A549 (cell line): ENCODE data around the gene SLC43A1. TPM values are rescaled to one million over a fixed set of nuclear protein-coding genes. Genes with fewer than 3 reads are reported as not detected.

Experiments used
- ATAC-seq, 2 experiments: fragments of 200-7000 bp in 1 of 2; fragments of >200 bp in 1 of 2; cut with Nextera tagmentation in 1 of 2; cut with Tn5 transposase in 1 of 2; 3 replicates each; pipeline versions ENCODE4 v1.8.0 to v1.9.1; 2018 to 2020; ENCODE audit warnings: mild to moderate bottlenecking in 1 of 2, moderate library complexity in 1 of 2
- CTCF ChIA-PET: fragments of 300-600 bp; sonication (Branson Sonifier 250); formaldehyde crosslinking; extraction: SDS; loops from one replicate; lab custom pipeline; 2021; ENCODE audit warnings: antibody characterized with exemption, inconsistent platforms; lab: Yijun Ruan, JAX
- POLR2A ChIA-PET: fragments of 350-600 bp; formaldehyde crosslinking; extraction: SDS; loops from one replicate; lab custom pipeline; 2021; ENCODE audit warnings: antibody characterized with exemption, inconsistent platforms; lab: Yijun Ruan, JAX
- DNase-seq, 2 experiments: peaks; one replicate each; pipeline versions ENCODE4 v3.0.0 to v3.0.0-alpha.2; 2011 to 2016; ENCODE audit warnings: low read depth in 1 of 2, low spot score in 1 of 2
- FAIRE-seq: peaks from 2 replicates; lab custom pipeline; 2011; peaks lifted over from hg19 to GRCh38; lab: Jason Lieb, UNC
- H3K27ac ChIP-seq, 2 experiments: fragments of >200 bp; sonication (Bioruptor Twin); formaldehyde crosslinking; 3 replicates each; pipeline ENCODE4 v1.5.1; 2016 to 2017
- H3K4me1 ChIP-seq: fragments of >200 bp; sonication (Bioruptor Twin); formaldehyde crosslinking; 3 replicates; pipeline ENCODE4 v1.6.1; 2016
- H3K4me2 ChIP-seq: fragments of >200 bp; sonication (Bioruptor Twin); formaldehyde crosslinking; 3 replicates; pipeline ENCODE4 v1.6.1; 2016
- H3K4me3 ChIP-seq: fragments of >200 bp; sonication (Bioruptor Twin); formaldehyde crosslinking; 3 replicates; pipeline ENCODE4 v1.5.1; 2016
- H3K9me3 ChIP-seq: fragments of >200 bp; sonication (Bioruptor Twin); formaldehyde crosslinking; 3 replicates; pipeline ENCODE4 v1.6.1; 2016
- BHLHE40 ChIP-seq: IDR thresholded peaks from 2 replicates; pipeline ENCODE4 v1.6.1; 2012; ENCODE audit warnings: low read depth, low read length, inconsistent platforms
- CBX2 ChIP-seq: fragments of 200-600 bp; sonication (generic); IDR thresholded peaks from 2 replicates; pipeline ENCODE4 v1.6.1; 2016; ENCODE audit warnings: low read depth, mild to moderate bottlenecking, borderline replicate concordance
- CHD4 ChIP-seq: fragments of 200-600 bp; sonication (generic); IDR thresholded peaks from 2 replicates; pipeline ENCODE4 v1.6.1; 2016; ENCODE audit warnings: antibody characterized with exemption, mild to moderate bottlenecking, borderline replicate concordance
- EHF ChIP-seq: fragments of 250-450 bp; sonication (Bioruptor Pico); IDR thresholded peaks from 2 replicates; pipeline ENCODE4 v1.5.0; 2020; ENCODE audit warnings: mild to moderate bottlenecking
- GATA3 ChIP-seq: IDR thresholded peaks from 2 replicates; pipeline ENCODE4 v1.6.1; 2012; ENCODE audit warnings: borderline replicate concordance
- HEYL ChIP-seq: fragments of 250-450 bp; sonication (Bioruptor Pico); IDR thresholded peaks from 2 replicates; pipeline ENCODE4 v1.8.0; 2021; ENCODE audit warnings: mild to moderate bottlenecking, moderate library complexity
- HOXA7 ChIP-seq: fragments of 250-450 bp; sonication (Bioruptor Pico); IDR thresholded peaks from 2 replicates; pipeline ENCODE4 v1.5.0; 2020; ENCODE audit warnings: mild to moderate bottlenecking, moderate library complexity
- HOXB5 ChIP-seq: fragments of 250-450 bp; sonication (Bioruptor Pico); IDR thresholded peaks from 2 replicates; pipeline ENCODE4 v1.5.0; 2020; ENCODE audit warnings: mild to moderate bottlenecking, moderate library complexity
- JUN ChIP-seq, 2 experiments: fragments of >200 bp; sonication (Bioruptor Twin); formaldehyde crosslinking; IDR thresholded peaks; 2 replicates in 1 of 2; 3 replicates in 1 of 2; pipeline ENCODE4 v1.6.1; 2016 to 2017
- MAZ ChIP-seq: fragments of 150-350 bp; IDR thresholded peaks from 2 replicates; pipeline ENCODE4 v1.6.1; 2014; ENCODE audit warnings: antibody characterized with exemption, low read depth, low read length, borderline replicate concordance
- PBX3 ChIP-seq: IDR thresholded peaks from 2 replicates; pipeline ENCODE4 v1.6.1; 2012
- RARB ChIP-seq: fragments of 250-450 bp; sonication (Bioruptor Pico); IDR thresholded peaks from 2 replicates; pipeline ENCODE4 v1.8.0; 2021; ENCODE audit warnings: mild to moderate bottlenecking, moderate library complexity
- RFX5 ChIP-seq: fragments of 450-650 bp; IDR thresholded peaks from 2 replicates; pipeline ENCODE4 v1.7.1; 2014; ENCODE audit warnings: antibody characterized with exemption, mild to moderate bottlenecking, moderate library complexity
- SMC3 ChIP-seq: fragments of >200 bp; sonication (Bioruptor Twin); formaldehyde crosslinking; IDR thresholded peaks from 3 replicates; pipeline ENCODE4 v1.6.1; 2018; ENCODE audit warnings: inconsistent platforms
- ZC3H11A ChIP-seq: fragments of 450-650 bp; IDR thresholded peaks from 2 replicates; pipeline ENCODE4 v1.6.1; 2014; ENCODE audit warnings: antibody characterized with exemption, mild to moderate bottlenecking
- WGBS: methylation state at CpG from one replicate; pipeline ENCODE4 v1.1.6; 2017; ENCODE audit errors: missing lambda C conversion rate; 5-methylcytosine and 5-hydroxymethylcytosine counted together
- polyA plus RNA-seq, 4 experiments: library from polyadenylated mRNA; depleted of rRNA in 3 of 4; stranded (reverse); fragments of >200 nt; fragmentation: RNase III in 1 of 4; extraction: RNeasy Plus Mini Kit Qiagen cat#74134 plus additional on column Dnase treatment in 1 of 4; gene quantifications; 2 replicates in 3 of 4; 3 replicates in 1 of 4; pipeline ENCODE4 v1.2.3, GENCODE V29; 2011 to 2017
- TF ChIP-seq, protein P1 (sequence below): fragments of 200-600 bp; sonication (generic); IDR thresholded peaks from 2 replicates; pipeline ENCODE4 v1.6.1; 2016; ENCODE audit warnings: antibody characterized with exemption, mild to moderate bottlenecking, moderate library complexity

The SLC43A1 gene
- polyA plus RNA-seq, 2 of the 4 experiments (the other 2 are of a cell fraction) = 1.0 to 4.6 TPM

- ChIA-PET CTCF (interaction anchor here (0.8 to 8.7 kb wide), 9 partner anchors 8 to 170 kb away, joined by 3 to 102 read pairs (median 6); partner anchors contain the start of gene RTN4RL2), POLR2A (interaction anchor here (0.7 kb wide), 1 partner anchor 17 kb away, joined by 8 read pairs; no protein-coding TSS in a partner anchor)
- Histone ChIP-seq H3K4me1 (peaks cover 46% of the 10 kb centered on the region), H3K4me3 (no peak overlapping the region), H3K9me3 (no peaks in the 10 kb centered on the region), H3K4me2 (no peak overlapping the region), H3K27ac (0 out of 6 replicates have a peak overlapping the region, but pooled peaks of 1 of the 2 experiments have one; percentile 14)
- DNase-seq (no peak), ATAC-seq (peak; percentile 10 to 12; a peak in 3 of 6 replicates), FAIRE-seq (no peak)
- TF ChIP-seq PBX3 = no peak
- TF ChIP-seq JUN (IDR thresholded peaks at IDR 0.05) = no peak
- no peak for TF ChIP-seq BHLHE40
- TF ChIP-seq, protein P1, sequence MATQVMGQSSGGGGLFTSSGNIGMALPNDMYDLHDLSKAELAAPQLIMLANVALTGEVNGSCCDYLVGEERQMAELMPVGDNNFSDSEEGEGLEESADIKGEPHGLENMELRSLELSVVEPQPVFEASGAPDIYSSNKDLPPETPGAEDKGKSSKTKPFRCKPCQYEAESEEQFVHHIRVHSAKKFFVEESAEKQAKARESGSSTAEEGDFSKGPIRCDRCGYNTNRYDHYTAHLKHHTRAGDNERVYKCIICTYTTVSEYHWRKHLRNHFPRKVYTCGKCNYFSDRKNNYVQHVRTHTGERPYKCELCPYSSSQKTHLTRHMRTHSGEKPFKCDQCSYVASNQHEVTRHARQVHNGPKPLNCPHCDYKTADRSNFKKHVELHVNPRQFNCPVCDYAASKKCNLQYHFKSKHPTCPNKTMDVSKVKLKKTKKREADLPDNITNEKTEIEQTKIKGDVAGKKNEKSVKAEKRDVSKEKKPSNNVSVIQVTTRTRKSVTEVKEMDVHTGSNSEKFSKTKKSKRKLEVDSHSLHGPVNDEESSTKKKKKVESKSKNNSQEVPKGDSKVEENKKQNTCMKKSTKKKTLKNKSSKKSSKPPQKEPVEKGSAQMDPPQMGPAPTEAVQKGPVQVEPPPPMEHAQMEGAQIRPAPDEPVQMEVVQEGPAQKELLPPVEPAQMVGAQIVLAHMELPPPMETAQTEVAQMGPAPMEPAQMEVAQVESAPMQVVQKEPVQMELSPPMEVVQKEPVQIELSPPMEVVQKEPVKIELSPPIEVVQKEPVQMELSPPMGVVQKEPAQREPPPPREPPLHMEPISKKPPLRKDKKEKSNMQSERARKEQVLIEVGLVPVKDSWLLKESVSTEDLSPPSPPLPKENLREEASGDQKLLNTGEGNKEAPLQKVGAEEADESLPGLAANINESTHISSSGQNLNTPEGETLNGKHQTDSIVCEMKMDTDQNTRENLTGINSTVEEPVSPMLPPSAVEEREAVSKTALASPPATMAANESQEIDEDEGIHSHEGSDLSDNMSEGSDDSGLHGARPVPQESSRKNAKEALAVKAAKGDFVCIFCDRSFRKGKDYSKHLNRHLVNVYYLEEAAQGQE = no peak
- no peak for TF ChIP-seq HOXB5 (CRISPR knock-in tag)
- no peak for TF ChIP-seq ZC3H11A
- TF ChIP-seq RFX5 = no peak
- TF ChIP-seq EHF (CRISPR knock-in tag) = no peak
- no peak for TF ChIP-seq HOXA7 (CRISPR knock-in tag)
- TF ChIP-seq HEYL (CRISPR knock-in tag) = no peak
- no peak for TF ChIP-seq GATA3
- no peak for TF ChIP-seq RARB (CRISPR knock-in tag)
- TF ChIP-seq, all 56 proteins: peak for 0
- 76% methylated on average over 9 of the region's 9 CpGs for WGBS
Measured at GRCh38 chr11:57474017-57474802, 41.3 kb downstream of the SLC43A1 start.

GRCh38 chr11:57473285-57473841, 42.1 kb downstream of the SLC43A1 start:
- Histone ChIP-seq H3K4me3 (no peak overlapping the region), H3K4me2 (no peak overlapping the region), H3K27ac (0 out of 6 replicates have a peak overlapping the region, but pooled peaks of 1 of the 2 experiments have one; percentile 14), H3K9me3 (no peaks in the 10 kb centered on the region), H3K4me1 (peaks cover 41% of the 10 kb centered on the region)
- no peak for FAIRE-seq
- CTCF ChIA-PET = interaction anchor here (0.6 to 8.7 kb wide), 11 partner anchors 8 to 171 kb away, joined by 3 to 102 read pairs (median 4); partner anchors contain the start of gene RTN4RL2
- 64% methylated on average over 5 of the region's 6 CpGs for WGBS
- DNase-seq = no peak
- TF ChIP-seq CBX2 (no peak), MAZ (no peak), CHD4 (no peak), SMC3 (no peak)
- TF ChIP-seq, all 56 proteins: peak for 0
- POLR2A ChIA-PET = interaction anchor here (0.7 kb wide), 1 partner anchor 16 kb away, joined by 8 read pairs; no protein-coding TSS in a partner anchor
- ATAC-seq = no peak

DNA sequence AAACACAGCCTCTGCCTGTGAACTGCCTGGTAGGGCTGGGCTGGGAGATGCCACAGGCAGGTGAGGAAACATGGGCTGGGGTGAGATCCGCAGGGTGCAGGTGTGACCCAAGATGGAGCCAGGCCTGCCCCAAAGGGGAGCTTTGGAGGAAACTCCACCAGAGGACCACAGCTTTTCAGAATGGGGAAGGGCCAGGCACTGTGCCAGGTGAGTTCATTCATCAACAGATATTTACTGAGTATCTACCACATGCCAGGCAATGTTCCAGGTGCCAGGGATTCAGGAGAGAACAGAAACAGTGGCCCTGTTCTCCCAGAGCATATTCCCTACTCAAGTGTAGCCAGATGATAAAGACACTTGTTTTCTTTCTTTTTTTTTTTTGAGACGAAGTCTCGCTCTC, 44.0 kb downstream of the SLC43A1 start:
- H3K27ac ChIP-seq = no peak overlapping the region
- no peak overlapping the region for H3K4me2 ChIP-seq
- ChIA-PET POLR2A (no interaction called here), CTCF (interaction anchor here (0.5 to 8.7 kb wide), 7 partner anchors 11 to 126 kb away, joined by 3 to 102 read pairs (median 5); partner anchors contain the start of gene RTN4RL2)
- TF ChIP-seq HOXB5 (CRISPR knock-in tag) = no peak
- FAIRE-seq (no peak), DNase-seq (no peak), ATAC-seq (no peak)
- H3K9me3 ChIP-seq = no peaks in the 10 kb centered on the region
- H3K4me3 ChIP-seq = no peak overlapping the region
- WGBS = 96% methylated on average over 3 of the region's 3 CpGs
- peaks cover 24% of the 10 kb centered on the region for H3K4me1 ChIP-seq
